GM21528 (cell line): Measurements from ENCODE around the gene OTX2.

Experiments used
- ATAC-seq: cut with Tn5 transposase; IDR thresholded peaks from one replicate; pipeline ENCODE4 v1.9.1; 2021; ENCODE audit warnings: mild to moderate bottlenecking, moderate library complexity; ENCODE audit not compliant: unreplicated experiment, low FRiP score

Gene OTX2

DNA sequence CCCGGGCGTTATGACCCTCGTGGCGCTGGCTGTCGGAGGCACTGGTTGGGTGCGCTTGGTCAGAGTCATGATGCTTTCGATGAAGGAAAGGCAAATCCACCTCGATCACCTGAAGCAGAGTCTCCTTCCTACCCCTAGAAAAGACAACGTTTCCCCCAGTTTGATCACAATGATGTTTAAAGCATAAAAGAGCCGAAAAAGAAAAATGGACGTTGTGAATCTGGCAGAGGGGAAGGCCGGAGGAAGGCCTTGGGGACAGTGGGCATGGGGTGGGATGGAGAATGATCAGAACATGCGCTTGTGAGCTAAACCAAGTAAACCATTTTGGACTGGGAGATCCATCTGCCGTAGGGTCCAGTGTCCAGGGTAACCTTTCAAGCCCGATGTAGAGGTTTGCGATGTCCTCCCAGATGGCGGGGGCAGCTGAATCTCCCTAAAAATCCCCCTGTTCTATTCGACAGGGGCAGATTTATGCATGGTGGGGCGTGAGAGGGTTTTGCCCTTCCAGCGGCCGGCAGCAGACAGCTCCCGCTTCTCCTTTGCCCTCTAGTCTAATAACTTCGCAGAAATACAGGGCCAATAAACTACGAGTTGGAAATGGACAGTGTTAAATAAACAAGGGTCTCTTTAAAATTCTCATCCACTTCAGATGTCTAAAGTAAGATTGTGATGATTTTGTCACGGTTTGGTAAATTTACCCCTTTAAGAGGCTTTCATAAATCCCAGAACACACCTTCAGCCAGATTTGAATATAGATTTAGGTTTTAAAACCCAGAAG is 2.3 kb upstream of the OTX2 start:
- no peak for ATAC-seq

GRCh38 chr14:56811593-56812363 is 1.5 kb upstream of the OTX2 start:
- ATAC-seq: no peak

- ATAC-seq: no peak
Observed at GRCh38 chr14:56810836-56811592, 735 bp upstream of the OTX2 start.

DNA sequence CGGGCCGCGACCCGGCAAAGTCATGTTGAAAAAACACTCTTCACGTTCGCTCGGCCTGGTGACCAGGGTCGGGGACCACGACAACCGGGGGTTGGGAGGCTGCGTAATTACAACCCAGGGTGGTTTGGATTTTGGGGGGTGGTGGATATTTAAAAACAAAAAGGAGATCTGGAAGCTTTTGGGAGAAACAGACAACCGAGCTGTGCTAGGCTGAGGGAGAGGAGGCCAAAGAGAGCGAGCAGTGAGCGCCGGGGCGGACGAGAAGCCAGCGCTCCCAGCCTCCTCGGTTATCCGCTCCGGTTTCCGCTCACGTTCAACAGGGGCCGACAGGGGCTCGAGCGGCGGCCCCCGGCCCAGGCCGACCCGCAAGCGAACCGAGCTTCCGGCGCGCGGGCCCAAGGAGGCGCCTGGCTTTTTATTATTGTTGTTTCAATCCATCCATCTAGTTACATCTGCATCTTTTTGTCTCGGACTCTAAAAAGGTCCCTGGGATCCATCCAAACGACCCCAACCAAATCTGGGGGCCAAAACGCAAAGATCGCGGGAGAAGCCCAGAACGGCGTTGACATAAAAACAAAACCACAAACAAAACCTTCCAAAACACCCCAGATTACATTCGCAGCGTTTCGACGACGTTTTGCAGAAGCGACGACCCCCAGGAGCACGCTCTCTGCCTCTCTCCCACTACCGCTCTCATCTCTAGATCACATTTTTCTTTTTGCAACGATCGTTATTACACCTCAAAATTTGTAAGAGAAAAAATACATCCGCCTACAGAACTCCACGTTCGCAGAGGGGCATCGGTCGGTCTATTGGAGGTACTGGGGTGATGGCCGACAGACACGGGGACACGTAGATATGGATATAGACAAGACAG is 771 bp downstream of the OTX2 start:
- ATAC-seq: no peak

DNA sequence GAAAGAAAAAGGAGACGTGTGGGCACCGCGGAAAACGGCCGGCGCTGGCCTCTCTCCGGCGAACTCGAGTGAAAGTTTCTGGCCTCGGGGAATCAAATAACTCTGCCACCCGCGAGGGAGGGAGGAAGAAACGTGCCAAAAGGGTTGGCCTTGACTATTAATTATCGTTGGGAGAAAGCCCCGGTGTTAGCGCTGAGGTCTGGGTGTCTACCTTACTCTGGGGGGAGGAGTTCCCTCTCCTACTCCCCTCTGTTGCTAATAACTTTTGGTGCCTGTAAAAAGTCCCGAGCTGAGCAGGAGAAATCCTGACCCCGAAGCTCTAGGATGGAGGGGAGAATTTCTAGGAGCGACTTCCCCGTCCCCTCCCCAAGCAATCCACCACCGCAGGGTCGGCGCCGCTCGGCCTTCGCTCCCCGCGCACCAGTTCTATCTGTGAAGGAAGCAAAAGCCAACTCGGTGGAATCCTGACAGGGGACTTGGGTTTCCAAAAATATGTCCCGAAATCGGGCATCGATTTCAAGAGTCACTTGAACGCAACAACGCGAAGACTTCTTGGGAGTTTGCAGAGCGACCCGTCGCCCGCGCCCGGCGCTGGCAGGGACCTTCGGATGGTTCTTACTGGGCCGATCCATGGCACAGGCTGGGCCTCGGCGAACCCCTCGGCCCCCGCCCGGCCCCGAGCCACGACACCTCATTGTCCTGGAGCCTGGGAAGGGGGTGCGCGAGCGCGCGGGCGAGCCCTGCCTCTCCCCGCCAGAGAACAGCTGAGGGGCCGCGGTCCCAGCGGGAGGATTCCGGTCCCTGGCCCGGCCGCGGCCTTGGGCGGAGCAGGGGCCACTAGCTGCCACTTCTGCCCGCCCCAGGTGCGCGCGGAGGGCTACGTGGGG is 1.7 kb downstream of the OTX2 start:
- ATAC-seq: no peak

DNA sequence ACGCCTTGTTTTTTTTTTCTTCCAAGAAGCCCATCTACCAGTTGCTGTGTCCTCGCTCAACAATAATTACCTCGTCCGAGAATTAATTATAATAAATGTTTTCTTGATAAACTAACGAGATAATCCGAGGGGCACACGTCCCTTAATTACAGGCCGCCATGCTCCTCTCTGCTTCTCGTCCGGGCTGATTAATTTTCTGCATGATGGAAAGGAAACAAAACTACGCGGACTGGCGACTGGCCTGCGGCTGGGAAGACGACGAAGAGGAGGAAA is 2.2 kb downstream of the OTX2 start:
- ATAC-seq: no peak

GRCh38 chr14:56807386-56808109 is 2.7 kb downstream of the OTX2 start:
- ATAC-seq: no peak

DNA sequence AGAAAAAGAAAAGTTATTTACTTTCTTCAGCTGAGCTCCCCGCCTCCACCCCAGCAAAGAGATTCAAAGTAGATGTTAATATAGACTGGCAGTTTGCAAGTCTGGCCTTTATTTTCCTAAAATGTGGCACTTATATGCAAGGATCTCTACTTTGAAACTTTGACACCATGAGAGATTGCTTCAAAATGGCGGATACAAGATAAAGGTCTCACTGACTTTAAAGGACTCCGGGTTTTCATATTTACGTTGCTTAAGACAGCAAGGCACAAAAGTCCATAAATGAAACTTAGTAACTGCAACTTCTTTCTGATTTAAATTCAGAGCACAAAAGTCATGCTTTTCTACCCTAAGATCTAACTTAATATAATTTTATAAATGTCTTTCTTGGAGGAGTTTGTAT is 3.5 kb downstream of the OTX2 start:
- no peak for ATAC-seq

- ATAC-seq: no peak
Observed at GRCh38 chr14:56805992-56806727, 4.1 kb downstream of the OTX2 start.

DNA sequence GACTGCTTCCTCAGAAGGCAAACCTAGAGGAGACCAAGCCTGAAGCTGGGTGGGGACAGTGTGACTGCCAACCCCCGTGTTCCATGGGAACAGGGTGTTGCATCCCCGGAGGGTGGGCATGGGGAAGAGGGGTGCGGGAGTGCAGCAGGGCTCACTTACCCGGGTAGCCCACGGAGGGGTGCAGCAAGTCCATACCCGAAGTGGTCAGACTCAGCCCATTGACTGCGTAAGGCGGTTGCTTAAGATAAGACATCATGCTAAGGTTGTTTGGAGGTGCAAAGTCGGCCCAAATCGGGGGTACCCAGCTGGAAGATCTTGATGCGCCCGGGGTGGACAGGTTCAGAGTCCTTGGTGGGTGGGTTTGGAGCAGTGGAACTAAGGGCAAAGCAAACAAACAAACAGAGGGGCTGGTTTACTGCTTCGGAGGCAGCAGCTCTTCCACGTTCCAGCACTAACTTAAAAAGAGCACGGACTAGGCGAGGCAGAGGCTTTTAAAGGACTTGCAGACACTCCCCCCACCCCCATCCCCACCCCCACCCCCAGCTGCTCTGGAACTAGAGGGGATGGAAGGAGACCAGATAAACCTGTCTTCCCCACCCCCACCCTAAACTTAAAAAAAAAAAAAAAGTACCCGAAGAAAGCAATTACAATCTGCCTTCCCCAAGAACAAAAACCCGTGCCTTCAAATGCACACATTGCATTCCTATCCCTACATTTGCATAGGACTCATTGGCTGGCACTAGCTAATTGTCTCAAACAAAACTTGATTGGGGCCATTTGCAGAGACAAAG is 4.9 kb downstream of the OTX2 start:
- ATAC-seq: no peak

DNA sequence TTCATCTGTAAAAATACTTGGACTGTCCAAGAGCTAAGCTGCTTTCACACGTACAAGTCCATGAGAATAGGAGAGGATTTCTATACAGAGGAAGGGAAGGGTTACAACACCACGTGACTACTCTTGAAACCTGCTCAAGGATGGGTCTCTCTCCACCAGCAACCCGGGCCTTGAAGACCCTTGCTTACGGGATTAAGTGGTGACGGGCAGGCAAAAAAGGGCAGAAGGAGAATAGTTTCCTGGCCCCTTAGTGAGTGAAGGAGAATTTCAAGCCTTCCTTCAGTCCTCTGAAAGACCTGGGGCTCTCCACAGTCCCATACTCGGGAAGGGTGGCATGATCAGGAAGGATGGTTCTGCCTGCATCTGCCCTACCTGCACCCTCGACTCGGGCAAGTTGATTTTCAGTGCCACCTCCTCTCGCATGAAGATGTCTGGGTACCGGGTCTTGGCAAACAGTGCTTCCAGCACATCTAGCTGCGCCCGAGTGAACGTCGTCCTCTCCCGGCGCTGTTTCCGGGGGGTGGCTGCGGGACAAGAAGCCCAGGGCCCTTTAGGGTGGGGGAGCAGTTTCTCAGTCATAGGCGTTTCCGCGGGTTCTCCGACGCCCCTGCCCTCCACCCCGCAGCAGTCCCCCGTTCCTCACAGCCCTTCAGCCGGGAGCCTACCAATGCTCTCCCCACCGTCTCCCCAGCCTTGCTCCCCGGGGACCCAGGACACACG is 6.3 kb downstream of the OTX2 start:
- ATAC-seq: no peak

- no peak for ATAC-seq
Observed at GRCh38 chr14:56801920-56802319, 8.4 kb downstream of the OTX2 start.

DNA sequence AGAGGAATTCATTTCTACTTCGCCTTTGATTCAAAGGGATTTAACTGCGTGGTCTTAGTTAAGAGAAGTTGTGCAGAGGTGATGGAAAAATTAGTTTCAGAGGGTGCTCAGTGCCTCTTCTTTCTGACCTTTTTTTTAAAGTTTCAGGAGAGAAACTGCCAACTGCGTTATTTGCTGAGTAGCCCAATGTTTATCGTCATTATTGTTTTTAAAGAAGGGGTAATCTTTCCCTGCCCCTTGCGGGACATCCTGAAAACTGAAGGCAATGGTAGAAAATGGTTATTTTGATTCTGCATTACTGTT is 11.0 kb downstream of the OTX2 start:
- ATAC-seq: no peak

GRCh38 chr14:56798447-56799342 is 11.6 kb downstream of the OTX2 start:
- ATAC-seq: no peak

DNA sequence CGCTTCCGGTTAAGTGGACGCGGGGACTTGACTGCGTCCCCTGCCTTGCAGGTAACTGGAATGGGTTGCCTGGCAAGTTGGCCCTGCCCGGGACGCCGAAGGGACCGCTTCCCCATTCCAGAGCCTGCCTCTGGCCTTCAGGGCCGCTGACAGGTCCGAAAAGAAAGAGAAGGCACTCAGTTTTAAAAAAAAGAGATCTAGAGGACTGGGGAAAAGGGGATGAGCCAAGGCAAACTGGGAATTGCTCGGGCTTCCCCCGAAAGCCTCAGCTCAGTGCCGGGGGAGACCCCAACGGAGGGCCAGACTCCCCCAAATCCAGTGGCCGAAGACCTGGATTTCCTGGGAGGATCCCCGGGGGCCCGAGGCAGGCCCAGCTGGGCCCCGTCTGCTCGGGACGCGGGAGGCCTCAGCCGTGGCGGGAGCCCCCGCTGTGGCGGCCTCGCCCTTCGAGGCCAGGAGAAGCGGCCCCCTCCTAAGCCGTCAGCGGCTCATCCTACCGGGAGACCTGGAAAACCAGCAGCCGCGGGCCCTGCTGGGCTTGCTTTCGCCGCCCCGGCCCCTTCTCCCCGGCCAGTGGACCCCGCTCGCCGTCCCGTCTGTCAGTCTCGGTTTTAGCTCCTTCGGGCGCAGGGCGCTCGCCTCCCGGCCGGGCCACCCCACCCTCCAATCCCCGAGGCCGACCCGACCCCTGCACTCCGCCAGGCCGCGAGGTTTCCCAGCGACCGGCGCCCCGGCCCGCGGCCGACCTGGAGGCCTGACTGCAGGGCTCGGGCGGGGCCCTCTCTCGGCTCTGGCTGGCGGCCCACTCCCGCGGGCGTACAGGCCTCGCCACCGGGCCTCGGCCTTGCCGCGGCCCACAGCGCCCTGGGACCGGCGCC is 12.5 kb downstream of the OTX2 start:
- no peak for ATAC-seq
